ENCODE measurements around the gene XAGE1B. TPM values are rescaled to one million over a fixed set of nuclear protein-coding genes. Genes with fewer than 3 reads are reported as not detected.
A peak's percentile ranks its signal among the peaks of the same experiment; 100 is the strongest.
"Not testable (repeated sequence)": the region's sequence is repeated elsewhere in the genome, so short reads cannot be mapped to it uniquely, and the experiment has no call there.

XAGE1B gene
- polyA plus RNA-seq, 4 donors = not detected

GRCh38 chrX:52495545-52496418 lies 21.1 kb downstream of the XAGE1B start, which contains the start of gene XAGE1A:
TSS of gene XAGE1A (plus strand) at chrX:52495808. CDS start at chrX:52497362, 1,554 bp downstream.
- H3K9me3 ChIP-seq (ENCODE audit: control insufficient read depth in 2 of 2, insufficient read depth in 1 of 2, low read depth in 1 of 2, low read length in 1 of 2); H3K36me3 ChIP-seq (ENCODE audit: control insufficient read depth in 3 of 3, insufficient read depth in 2 of 3, low read depth in 1 of 3, low read length in 3 of 3); FAIRE-seq; H3K27me3 ChIP-seq (ENCODE audit: control insufficient read depth in 3 of 3, insufficient read depth in 3 of 3, low read length in 3 of 3); H3K4me1 ChIP-seq (ENCODE audit: control insufficient read depth in 3 of 3, insufficient read depth in 2 of 3, low read depth in 1 of 3, low read length in 2 of 3); H3K27ac ChIP-seq (ENCODE audit: low read depth in 1 of 3, low read length in 2 of 3); H3K4me3 ChIP-seq (ENCODE audit: low read depth in 1 of 3, low read length in 3 of 3); DNase-seq: not testable (repeated sequence)
- WGBS, 3 donors = no CpG with 5 or more reads among the region's 41 CpGs

- DNase-seq = peak in 1 of 2 donors; percentile 66
- H3K9me3 ChIP-seq (ENCODE audit: control insufficient read depth in 2 of 2, insufficient read depth in 1 of 2, low read depth in 1 of 2, low read length in 1 of 2); FAIRE-seq; H3K36me3 ChIP-seq (ENCODE audit: control insufficient read depth in 3 of 3, insufficient read depth in 2 of 3, low read depth in 1 of 3, low read length in 3 of 3); H3K27me3 ChIP-seq (ENCODE audit: control insufficient read depth in 3 of 3, insufficient read depth in 3 of 3, low read length in 3 of 3); H3K4me1 ChIP-seq (ENCODE audit: control insufficient read depth in 3 of 3, insufficient read depth in 2 of 3, low read depth in 1 of 3, low read length in 2 of 3); H3K27ac ChIP-seq (ENCODE audit: low read depth in 1 of 3, low read length in 2 of 3); H3K4me3 ChIP-seq (ENCODE audit: low read depth in 1 of 3, low read length in 3 of 3): not testable (repeated sequence)
- 5 to 32% (median 18%) methylated on average over 1 of the region's 1 CpG for WGBS, 3 donors
These were observed 45.6 kb downstream of the XAGE1B start for GRCh38 chrX:52471301-52471700.

Other genes starting within 250 kb of the XAGE1B start
- gene XAGE2, start 148.0 kb downstream of the XAGE1B start, polyA plus RNA-seq = 1 to 10 TPM in 1 of 4 donors, not detected in 3; 1.6 TPM
- not detected for gene XAGE1A, start 21.3 kb downstream of the XAGE1B start, polyA plus RNA-seq
- gene SSX7, start 137.8 kb upstream of the XAGE1B start, polyA plus RNA-seq = not detected
- not detected for gene SSX2, start 190.1 kb upstream of the XAGE1B start, polyA plus RNA-seq
- gene SSX2B, start 234.2 kb upstream of the XAGE1B start, polyA plus RNA-seq = not detected